Measurements from ENCODE around the gene NFYC.
"Not testable (repeated sequence)": the region's sequence is repeated elsewhere in the genome, so short reads cannot be mapped to it uniquely, and the experiment has no call there.

Gene NFYC

GRCh38 chr1:40708750-40709099 is 17.2 kb downstream of the NFYC start:
- DNase-seq: peak; percentile 63

- peak; percentile 92 for DNase-seq
These were observed 17.7 kb downstream of the NFYC start for GRCh38 chr1:40709100-40709801.

GRCh38 chr1:40709802-40710278 is 18.3 kb downstream of the NFYC start:
- no peak for DNase-seq

GRCh38 chr1:40710581-40711315 is 19.2 kb downstream of the NFYC start:
- no peak for DNase-seq

GRCh38 chr1:40711465-40712404 is 20.2 kb downstream of the NFYC start:
- DNase-seq: no peak

- no peak for DNase-seq
These were observed 21.0 kb downstream of the NFYC start for GRCh38 chr1:40712405-40712944.

- peak; percentile 51 for DNase-seq
These were observed 21.5 kb downstream of the NFYC start for GRCh38 chr1:40712997-40713396.

- no peak for DNase-seq
These were observed 24.1 kb downstream of the NFYC start for GRCh38 chr1:40715491-40716059.

GRCh38 chr1:40717065-40717464 is 25.6 kb downstream of the NFYC start:
- DNase-seq: no peak

GRCh38 chr1:40717955-40718354 is 26.5 kb downstream of the NFYC start:
- DNase-seq: no peak

GRCh38 chr1:40720493-40720892 is 29.0 kb downstream of the NFYC start:
- DNase-seq: no peak

GRCh38 chr1:40722622-40723021 is 31.1 kb downstream of the NFYC start:
- DNase-seq: no peak

GRCh38 chr1:40723196-40723955 is 31.9 kb downstream of the NFYC start:
- DNase-seq: no peak

GRCh38 chr1:40727662-40728061 is 36.2 kb downstream of the NFYC start:
- not testable (repeated sequence) for DNase-seq

- DNase-seq: not testable (repeated sequence)
These were observed 37.9 kb downstream of the NFYC start for GRCh38 chr1:40729316-40729862.

GRCh38 chr1:40732756-40733301 is 41.3 kb downstream of the NFYC start:
- no peak for DNase-seq

GRCh38 chr1:40734882-40735628 is 43.6 kb downstream of the NFYC start:
- no peak for DNase-seq

- DNase-seq: no peak
These were observed 44.6 kb downstream of the NFYC start for GRCh38 chr1:40736085-40736531.

GRCh38 chr1:40738831-40739230 is 47.3 kb downstream of the NFYC start:
- DNase-seq: no peak

- DNase-seq: no peak
These were observed 48.0 kb downstream of the NFYC start for GRCh38 chr1:40739455-40740008.
